BE2C (cell line): ENCODE results near the gene PDE2A.

ENCODE experiments used
- DNase-seq: peaks from one replicate; pipeline ENCODE4 v3.0.0-alpha.2; 2020
- H3K27me3 ChIP-seq: fragments of 250-450 bp; sonication (Bioruptor Pico); 2 replicates; pipeline ENCODE4 v1.5.1; 2020; ENCODE audit warnings: mild to moderate bottlenecking
- H3K36me3 ChIP-seq: fragments of 250-450 bp; sonication (Bioruptor Pico); 2 replicates; pipeline ENCODE4 v1.5.1; 2020; ENCODE audit warnings: mild to moderate bottlenecking
- H3K4me1 ChIP-seq: fragments of 250-450 bp; sonication (Bioruptor Pico); 2 replicates; pipeline ENCODE4 v1.5.1; 2020
- H3K4me3 ChIP-seq: 2 replicates; pipeline ENCODE4 v1.5.1; 2011; ENCODE audit warnings: low read depth, low read length
- H3K9me3 ChIP-seq: fragments of 250-450 bp; sonication (Bioruptor Pico); 2 replicates; pipeline ENCODE4 v1.5.1; 2020
- CTCF ChIP-seq: IDR thresholded peaks from 2 replicates; pipeline ENCODE4 v1.5.1; 2012; ENCODE audit warnings: mild to moderate bottlenecking, low read depth, low read length

The PDE2A gene

GRCh38 chr11:72635309-72635915 lies 38.8 kb downstream of the PDE2A start:
- peaks cover 58% of the 10 kb centered on the region for H3K4me1 ChIP-seq
- no peak for DNase-seq
- no peak for TF ChIP-seq CTCF
- peaks cover 62% of the 10 kb centered on the region for H3K36me3 ChIP-seq
- no peak overlapping the region for H3K4me3 ChIP-seq
- H3K9me3 ChIP-seq, result no peaks in the 10 kb centered on the region
- H3K27me3 ChIP-seq, result no peaks in the 10 kb centered on the region

GRCh38 chr11:72634472-72635095 lies 39.6 kb downstream of the PDE2A start:
- no peak for DNase-seq
- H3K9me3 ChIP-seq, result no peaks in the 10 kb centered on the region
- H3K27me3 ChIP-seq, result no peaks in the 10 kb centered on the region
- H3K36me3 ChIP-seq, result peaks cover 62% of the 10 kb centered on the region
- no peak overlapping the region for H3K4me3 ChIP-seq
- no peak for TF ChIP-seq CTCF
- peaks cover 65% of the 10 kb centered on the region for H3K4me1 ChIP-seq

- no peak for DNase-seq
- Histone ChIP-seq H3K4me3 (no peak overlapping the region), H3K27me3 (no peaks in the 10 kb centered on the region), H3K36me3 (peaks cover 59% of the 10 kb centered on the region), H3K9me3 (no peaks in the 10 kb centered on the region), H3K4me1 (peaks cover 70% of the 10 kb centered on the region)
- TF ChIP-seq CTCF, result no peak
Measured at GRCh38 chr11:72634016-72634415, 40.2 kb downstream of the PDE2A start.

- Histone ChIP-seq H3K36me3 (peaks cover 57% of the 10 kb centered on the region), H3K27me3 (no peaks in the 10 kb centered on the region), H3K4me1 (peaks cover 70% of the 10 kb centered on the region), H3K9me3 (no peaks in the 10 kb centered on the region), H3K4me3 (no peak overlapping the region)
- no peak for TF ChIP-seq CTCF
- no peak for DNase-seq
Measured at GRCh38 chr11:72633068-72633467, 41.2 kb downstream of the PDE2A start.

- no peak overlapping the region for H3K4me3 ChIP-seq
- peak; percentile 86 for DNase-seq
- TF ChIP-seq CTCF, result no peak
- H3K4me1 ChIP-seq, result peaks cover 61% of the 10 kb centered on the region
- peaks cover 52% of the 10 kb centered on the region for H3K36me3 ChIP-seq
- H3K27me3 ChIP-seq, result no peaks in the 10 kb centered on the region
- H3K9me3 ChIP-seq, result no peaks in the 10 kb centered on the region
Measured at GRCh38 chr11:72631806-72632731, 42.2 kb downstream of the PDE2A start.
